ENCODE measurements around the gene COMMD7.
"Not testable (repeated sequence)": the region's sequence is repeated elsewhere in the genome, so short reads cannot be mapped to it uniquely, and the experiment has no call there.

DNA sequence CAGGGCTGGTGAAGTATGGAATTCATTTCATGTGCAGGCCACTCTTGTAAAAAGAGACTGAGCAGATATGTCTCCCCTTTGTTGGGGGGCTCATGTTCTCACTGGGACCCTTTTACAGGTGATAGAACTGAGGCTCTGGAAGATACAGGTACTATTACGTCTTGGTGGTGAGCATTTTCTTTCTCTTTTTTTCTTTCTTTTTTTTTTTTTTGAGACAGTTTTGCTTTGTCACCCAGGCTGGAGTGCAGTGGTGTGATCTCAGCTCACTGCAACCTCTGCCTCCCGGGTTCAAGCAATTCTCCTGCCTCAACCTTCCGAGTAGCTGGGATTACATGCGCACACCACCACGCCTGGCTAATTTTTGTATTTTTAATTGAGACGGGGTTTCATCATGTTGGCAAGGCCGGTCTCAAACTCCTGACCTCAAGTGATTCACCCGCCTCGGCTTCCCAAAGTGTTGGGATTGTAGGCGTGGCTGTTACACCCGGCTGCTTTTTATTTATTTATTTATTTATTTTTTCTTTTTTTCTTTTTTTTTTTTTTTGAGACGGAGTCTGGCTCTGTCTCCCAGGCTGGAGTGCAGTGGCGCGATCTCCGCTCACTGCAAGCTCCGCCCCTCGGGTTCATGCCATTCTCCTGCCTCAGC lies 22.1 kb upstream of the COMMD7 start:
- TF ChIP-seq, protein P1, sequence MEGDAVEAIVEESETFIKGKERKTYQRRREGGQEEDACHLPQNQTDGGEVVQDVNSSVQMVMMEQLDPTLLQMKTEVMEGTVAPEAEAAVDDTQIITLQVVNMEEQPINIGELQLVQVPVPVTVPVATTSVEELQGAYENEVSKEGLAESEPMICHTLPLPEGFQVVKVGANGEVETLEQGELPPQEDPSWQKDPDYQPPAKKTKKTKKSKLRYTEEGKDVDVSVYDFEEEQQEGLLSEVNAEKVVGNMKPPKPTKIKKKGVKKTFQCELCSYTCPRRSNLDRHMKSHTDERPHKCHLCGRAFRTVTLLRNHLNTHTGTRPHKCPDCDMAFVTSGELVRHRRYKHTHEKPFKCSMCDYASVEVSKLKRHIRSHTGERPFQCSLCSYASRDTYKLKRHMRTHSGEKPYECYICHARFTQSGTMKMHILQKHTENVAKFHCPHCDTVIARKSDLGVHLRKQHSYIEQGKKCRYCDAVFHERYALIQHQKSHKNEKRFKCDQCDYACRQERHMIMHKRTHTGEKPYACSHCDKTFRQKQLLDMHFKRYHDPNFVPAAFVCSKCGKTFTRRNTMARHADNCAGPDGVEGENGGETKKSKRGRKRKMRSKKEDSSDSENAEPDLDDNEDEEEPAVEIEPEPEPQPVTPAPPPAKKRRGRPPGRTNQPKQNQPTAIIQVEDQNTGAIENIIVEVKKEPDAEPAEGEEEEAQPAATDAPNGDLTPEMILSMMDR (IDR thresholded peaks at IDR 0.05; ENCODE audit: poor library complexity): not testable (repeated sequence)
- TF ChIP-seq EZH2phosphoT487 (IDR thresholded peaks at IDR 0.05; ENCODE audit: low read depth, severe bottlenecking, unreplicated experiment); EZH2 (IDR thresholded peaks at IDR 0.05; ENCODE audit: borderline replicate concordance): not testable (repeated sequence)

Data from hepatocyte (in vitro differentiated cells).